ENCODE measurements around the gene C19orf25. TPM values are rescaled to one million over a fixed set of nuclear protein-coding genes. Genes with fewer than 3 reads are reported as not detected.

The C19orf25 gene
- total and polyA plus RNA-seq, 9 of the 15 experiments (the other 6 are each of a cell fraction or from before 2014, with no cell fraction given): 0.79 to 96.0 (median 36.1) TPM

- TF ChIP-seq PREB (CRISPR knock-in tag; IDR thresholded peaks at IDR 0.05) (no peak), CAMTA2 (CRISPR knock-in tag; conservative IDR thresholded peaks at IDR 0.05) (0 out of 2 replicates have a peak, but pooled peaks have one; percentile 70), NONO (IDR thresholded peaks at IDR 0.05; ENCODE audit: low read depth in 2 of 2, low read length in 1 of 2) (peak in 1 of 2 experiments; percentile 66; a peak in 1 of 4 replicates), ASH1L (IDR thresholded peaks at IDR 0.05; ENCODE audit: borderline replicate concordance, low read depth, partially characterized antibody) (no peak), ZNF324 (CRISPR knock-in tag; IDR thresholded peaks at IDR 0.05) (no peak), RBBP5 (IDR thresholded peaks at IDR 0.05; ENCODE audit: borderline replicate concordance, insufficient read depth, low read length, poor library complexity, severe bottlenecking) (peak; percentile 60), RCOR1 (IDR thresholded peaks at IDR 0.05; ENCODE audit: borderline replicate concordance in 1 of 2, low read depth in 2 of 2, low read length in 2 of 2) (peak in 1 of 2 experiments; percentile 53; a peak in 1 of 4 replicates), TCF15 (CRISPR knock-in tag; IDR thresholded peaks at IDR 0.05) (no peak), SAFB (IDR thresholded peaks at IDR 0.05; ENCODE audit: borderline replicate concordance, low read depth, low read length) (0 out of 2 replicates have a peak, but pooled peaks have one; percentile 14), ESRRA (IDR thresholded peaks at IDR 0.05; ENCODE audit: borderline replicate concordance, low read depth) (peak; percentile 43), POLR2G (IDR thresholded peaks at IDR 0.05; ENCODE audit: low read depth, low read length) (peak; percentile 89), ZBTB1 (CRISPR knock-in tag; IDR thresholded peaks at IDR 0.05; ENCODE audit: borderline replicate concordance, low read depth) (peak; percentile 90), NELFE (IDR thresholded peaks at IDR 0.05; ENCODE audit: insufficient read depth, insufficient read length) (no peak), CTBP1 (IDR thresholded peaks at IDR 0.05; ENCODE audit: borderline replicate concordance) (peak; percentile 81), CTCF (IDR thresholded peaks at IDR 0.05 in 2 of 3, conservative IDR thresholded peaks at IDR 0.05 in 1 of 3; ENCODE audit: insufficient read depth in 2 of 3, low read depth in 1 of 3, low read length in 3 of 3) (0 out of 6 replicates have a peak, but pooled peaks of 1 of the 3 experiments have one; percentile 21), ATF1 (CRISPR knock-in tag; IDR thresholded peaks at IDR 0.05) (no peak), ATF1 (tag; IDR thresholded peaks at IDR 0.05) (peak; percentile 5; the same call in 1 of the 2 replicates), CCNT2 (IDR thresholded peaks at IDR 0.05; ENCODE audit: borderline replicate concordance, extremely low read depth, insufficient read length, low read depth, low read length) (peak; percentile 12), NFIC (IDR thresholded peaks at IDR 0.05) (peak; percentile 69), BHLHE40 (IDR thresholded peaks at IDR 0.05; ENCODE audit: low read length) (peak; percentile 45), UBTF (IDR thresholded peaks at IDR 0.05; ENCODE audit: borderline replicate concordance in 1 of 2, low read depth in 2 of 2, low read length in 2 of 2) (0 out of 4 replicates have a peak, but pooled peaks of 1 of the 2 experiments have one; percentile 66)
Observed at GRCh38 chr19:1491114-1491848, 12.3 kb upstream of the C19orf25 start, which contains the start of gene REEP6 (continued).

Measured in K562 (cell line).